ENCODE measurements around the gene SCAMP2.
"Not testable (repeated sequence)": the region's sequence is repeated elsewhere in the genome, so short reads cannot be mapped to it uniquely, and the experiment has no call there.

The SCAMP2 gene, protein sequence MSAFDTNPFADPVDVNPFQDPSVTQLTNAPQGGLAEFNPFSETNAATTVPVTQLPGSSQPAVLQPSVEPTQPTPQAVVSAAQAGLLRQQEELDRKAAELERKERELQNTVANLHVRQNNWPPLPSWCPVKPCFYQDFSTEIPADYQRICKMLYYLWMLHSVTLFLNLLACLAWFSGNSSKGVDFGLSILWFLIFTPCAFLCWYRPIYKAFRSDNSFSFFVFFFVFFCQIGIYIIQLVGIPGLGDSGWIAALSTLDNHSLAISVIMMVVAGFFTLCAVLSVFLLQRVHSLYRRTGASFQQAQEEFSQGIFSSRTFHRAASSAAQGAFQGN

DNA sequence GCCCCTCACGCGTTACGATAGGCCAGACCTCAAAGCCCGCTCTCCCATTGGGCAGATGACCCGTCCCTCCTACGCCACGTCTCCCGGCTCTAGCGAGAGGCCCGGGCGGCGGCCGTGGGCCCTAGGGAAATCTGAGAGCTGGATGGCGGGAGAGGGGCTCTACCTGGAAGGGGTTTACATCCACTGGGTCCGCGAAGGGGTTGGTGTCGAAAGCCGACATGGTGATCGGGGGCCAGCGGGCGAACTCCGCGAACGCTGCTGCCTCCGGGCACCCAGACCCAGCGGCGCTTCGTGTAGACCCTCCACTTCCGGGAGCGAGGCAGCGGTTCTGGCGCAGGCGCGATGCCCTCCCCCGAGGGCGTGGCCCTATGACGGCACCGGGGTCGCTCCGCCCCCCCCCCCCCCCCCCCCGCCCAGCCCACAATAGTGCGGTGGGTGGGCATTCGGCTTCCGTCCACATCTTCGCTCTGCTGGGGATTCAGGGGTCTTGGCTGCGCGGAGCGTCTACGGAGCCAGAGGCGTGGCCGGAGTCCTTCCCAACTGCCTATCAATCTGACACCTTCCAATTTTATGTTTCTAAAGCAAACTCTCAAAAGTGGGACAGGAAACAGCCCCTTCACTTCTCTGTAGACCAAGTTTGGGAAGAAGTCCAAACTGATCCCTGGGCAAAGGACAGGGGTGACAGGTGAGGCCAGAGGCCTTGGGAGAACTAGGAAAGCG is at the start of gene SCAMP2:
Gene SCAMP2, minus strand, starts transcription at position 330 of the 720 bp plus-strand sequence. Its CDS starts 110 bp downstream, at position 220.
- peak; percentile 95 for DNase-seq (ENCODE audit: low spot score)

DNA sequence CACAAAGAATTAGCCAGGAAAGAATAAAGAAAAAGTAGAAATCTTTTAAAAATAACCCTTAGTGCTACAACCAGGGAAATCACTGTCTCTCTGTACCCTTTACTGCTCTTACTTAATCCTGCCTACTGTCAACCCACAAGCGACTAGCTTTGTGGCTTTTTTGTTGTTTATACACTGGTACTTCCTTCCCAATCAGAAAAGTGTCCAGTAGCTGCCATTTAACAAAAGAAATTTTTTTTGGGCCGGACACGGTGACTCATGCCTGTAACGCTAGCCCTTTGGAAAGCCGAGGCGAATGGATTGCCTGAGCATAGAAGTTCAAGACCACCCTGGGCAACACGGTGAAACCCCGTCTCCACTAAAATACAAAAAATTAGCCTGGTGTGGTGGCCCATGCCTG is 47.3 kb upstream of the SCAMP2 start:
- DNase-seq (ENCODE audit: low spot score) = no peak

DNA sequence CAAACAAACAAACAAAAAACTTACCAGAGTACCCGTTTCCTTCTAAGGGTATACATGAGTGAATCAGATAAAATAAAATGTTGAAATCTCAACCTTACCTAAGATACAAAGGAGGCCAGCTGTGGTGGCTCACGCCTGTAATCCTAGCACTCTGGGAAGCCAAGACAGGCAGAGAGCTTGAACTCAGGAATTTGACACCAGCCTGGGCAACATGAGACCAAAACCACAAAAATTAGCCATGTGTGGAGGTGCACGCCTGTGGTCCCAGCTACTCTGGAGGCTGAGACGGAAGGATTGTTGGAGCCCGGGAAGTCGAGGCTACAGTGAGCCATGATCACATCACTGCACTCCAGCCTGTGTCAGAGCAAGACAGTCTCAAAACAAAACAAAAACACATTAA is 44.5 kb upstream of the SCAMP2 start:
- DNase-seq (ENCODE audit: low spot score) = no peak

DNA sequence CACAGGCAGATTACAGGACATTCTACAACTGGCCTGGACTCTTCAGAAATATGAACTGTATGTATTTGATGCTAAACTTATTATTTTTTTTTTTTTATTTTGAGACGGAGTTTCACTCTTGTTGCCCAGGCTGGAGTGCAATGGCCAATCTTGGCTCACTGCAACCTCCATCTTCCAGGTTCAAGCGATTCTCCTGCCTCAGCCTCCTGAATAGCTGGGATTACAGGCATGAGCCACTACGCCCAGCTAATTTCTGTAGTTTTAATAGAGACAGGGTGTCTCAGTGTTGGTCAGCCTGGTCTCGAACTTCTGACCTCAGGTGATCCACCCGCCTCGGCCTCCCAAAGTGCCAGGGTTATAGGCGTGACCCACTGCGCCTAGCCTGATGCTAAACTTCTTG is 40.6 kb upstream of the SCAMP2 start:
- not testable (repeated sequence) for DNase-seq (ENCODE audit: low spot score)

DNA sequence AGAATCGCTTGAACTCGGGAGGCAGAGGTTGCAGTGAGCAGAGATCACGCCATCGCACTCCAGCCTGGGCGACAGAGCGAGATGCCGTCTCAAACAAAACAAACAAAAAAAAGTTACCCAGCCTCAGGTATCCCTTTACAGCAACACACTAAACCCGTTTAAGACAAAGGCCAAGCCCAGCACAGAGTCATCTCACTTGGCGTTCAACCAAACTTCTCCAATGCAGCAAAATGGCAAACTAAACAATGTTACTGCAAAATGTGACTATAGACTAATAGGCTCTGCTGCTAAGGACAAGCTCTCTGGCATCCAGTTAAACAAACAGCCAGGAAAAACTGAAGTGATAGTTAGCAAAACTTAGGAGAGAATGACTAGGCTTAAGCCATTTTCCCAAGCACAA is 39.9 kb upstream of the SCAMP2 start:
- no peak for DNase-seq (ENCODE audit: low spot score)

DNA sequence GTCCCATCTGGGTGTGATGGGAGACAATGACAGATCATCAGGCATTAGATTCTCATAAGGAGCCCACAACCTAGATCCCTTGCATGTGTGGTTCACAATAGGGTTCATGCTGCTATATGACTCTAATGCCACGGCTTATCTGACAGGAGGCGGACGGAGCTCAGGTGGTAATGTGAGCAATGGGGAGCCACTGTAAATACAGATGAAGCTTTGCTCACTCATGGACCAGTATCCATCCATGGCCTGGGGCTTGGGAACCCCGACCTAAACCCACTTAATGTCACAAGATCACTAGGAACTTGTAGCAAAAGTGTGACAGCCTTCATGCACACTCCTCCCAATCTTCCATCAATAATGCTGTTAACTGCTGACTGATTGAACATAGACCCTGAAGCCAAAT is 35.5 kb upstream of the SCAMP2 start:
- DNase-seq (ENCODE audit: low spot score) = no peak

DNA sequence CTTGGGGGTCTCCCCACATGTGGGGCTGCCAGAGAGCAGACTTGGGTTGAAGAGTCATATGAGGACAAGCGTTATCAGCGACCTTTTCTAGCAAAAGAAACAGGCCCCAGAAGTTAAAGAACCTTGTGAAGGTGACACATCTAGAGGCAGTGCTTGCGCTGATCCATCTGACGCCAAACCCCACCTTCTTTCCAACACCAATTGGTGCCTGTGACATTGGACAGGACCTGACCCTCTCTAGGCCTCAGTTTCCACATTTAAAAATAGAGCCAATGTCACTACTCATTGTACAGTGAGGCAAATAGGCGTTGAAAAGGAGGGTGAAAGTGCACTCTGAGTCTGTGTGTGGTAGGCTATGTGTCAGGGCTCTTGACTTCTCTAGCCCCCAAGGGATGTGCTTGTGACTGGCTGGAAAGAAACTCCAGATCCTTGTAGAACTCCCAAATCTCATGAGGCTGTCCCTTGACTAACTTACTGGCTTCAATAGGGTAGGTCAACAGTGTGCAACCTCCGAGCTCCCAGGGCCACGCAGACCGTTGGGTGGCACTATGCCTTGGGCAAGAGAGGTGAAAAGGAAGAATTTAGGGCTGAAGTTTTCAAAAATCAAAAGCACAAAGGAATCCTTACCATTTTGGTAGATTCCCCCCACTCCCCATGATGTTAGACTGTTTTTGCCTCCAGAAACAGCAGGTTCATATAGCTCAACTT is 34.2 kb upstream of the SCAMP2 start:
- no peak for DNase-seq (ENCODE audit: low spot score)

DNA sequence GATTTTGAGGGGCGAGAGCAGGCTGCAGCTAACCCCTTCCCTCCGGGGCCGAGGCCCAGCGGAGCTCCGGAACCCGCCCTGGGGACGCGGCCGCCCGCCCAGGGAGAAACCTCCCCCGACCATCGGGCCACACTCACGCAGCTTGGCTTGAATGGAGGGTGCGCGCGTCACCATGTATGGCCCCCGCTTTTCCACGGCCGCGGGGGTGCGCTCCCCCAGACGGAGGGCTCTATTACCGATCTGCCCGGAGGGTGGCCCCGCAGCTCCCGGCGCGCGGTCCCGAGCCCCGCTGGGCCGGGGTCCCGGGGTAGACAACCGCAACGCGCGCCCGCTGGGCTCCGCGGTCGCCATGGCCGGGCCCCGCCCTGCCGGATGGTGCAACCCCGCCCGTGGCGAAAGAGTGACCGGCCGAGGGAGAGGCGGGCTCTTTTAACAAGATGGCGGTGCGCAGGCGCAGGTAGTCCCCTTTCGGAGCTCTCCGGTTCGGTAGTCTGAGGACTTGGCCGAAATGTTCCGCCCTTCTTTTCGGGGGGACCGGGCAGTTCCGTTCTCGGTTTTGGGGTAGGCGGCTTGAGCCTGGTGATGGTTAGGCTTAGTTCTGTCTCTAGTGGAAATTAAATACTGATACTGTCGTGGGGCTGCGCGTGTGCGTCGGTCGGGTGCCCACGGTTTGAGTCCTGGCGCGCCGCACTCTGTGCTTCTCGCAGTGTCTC is 33.4 kb upstream of the SCAMP2 start, which contains the start of gene FAM219B:
Gene FAM219B, minus strand, starts transcription at position 402 of the 713 bp plus-strand sequence. Its CDS starts 51 bp downstream, at position 351.
- peak; percentile 88 for DNase-seq (ENCODE audit: low spot score)

DNA sequence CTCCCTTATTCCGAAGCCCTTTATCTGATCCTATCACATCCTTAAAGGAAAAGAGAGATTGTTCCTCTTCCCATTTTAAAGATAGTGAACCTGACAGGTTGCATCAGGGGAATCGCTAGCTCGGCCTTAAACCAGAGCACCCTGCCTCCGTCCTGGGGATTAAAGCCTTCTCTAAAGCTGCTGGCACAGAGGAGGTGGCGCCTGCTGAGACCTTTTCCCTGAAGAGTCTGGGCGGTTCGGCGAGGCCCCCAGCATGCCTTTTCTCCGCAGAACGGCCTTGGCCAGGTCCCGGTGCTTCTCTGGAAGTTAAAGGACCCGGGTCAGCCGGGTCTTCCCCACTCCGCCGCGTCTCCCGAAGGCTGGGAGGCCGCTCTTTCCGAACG is 32.9 kb upstream of the SCAMP2 start:
- no peak for DNase-seq (ENCODE audit: low spot score)

DNA sequence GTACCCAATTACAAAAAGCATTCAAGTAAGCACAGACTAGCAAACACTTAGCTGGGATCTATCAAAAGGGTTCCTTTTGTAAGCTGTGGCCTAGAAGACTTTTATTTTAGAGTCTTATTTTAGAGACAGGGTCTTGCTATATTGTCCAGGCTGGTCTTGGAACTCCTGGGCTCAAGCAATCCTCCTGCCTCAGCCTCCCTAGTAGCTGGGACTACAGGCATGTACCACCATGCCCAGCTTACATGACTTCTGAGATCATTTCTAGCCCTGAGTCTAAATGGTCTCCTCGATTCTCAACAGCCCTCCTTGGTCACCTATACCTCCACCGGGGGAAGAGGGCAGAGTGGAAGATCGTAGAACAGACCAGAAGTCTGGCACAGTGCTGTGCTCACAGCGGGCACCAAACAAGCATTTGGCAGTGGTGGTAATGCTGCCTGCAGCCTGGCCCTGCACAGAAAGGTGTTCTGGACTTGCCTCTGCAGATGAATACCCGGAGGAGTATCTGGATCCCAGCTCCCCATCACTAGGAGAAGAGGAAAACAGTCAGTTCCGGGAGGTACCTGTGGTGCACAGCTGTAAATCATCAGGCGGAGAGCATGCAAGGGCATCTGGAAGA is 31.1 kb upstream of the SCAMP2 start:
- DNase-seq (ENCODE audit: low spot score) = no peak

DNA sequence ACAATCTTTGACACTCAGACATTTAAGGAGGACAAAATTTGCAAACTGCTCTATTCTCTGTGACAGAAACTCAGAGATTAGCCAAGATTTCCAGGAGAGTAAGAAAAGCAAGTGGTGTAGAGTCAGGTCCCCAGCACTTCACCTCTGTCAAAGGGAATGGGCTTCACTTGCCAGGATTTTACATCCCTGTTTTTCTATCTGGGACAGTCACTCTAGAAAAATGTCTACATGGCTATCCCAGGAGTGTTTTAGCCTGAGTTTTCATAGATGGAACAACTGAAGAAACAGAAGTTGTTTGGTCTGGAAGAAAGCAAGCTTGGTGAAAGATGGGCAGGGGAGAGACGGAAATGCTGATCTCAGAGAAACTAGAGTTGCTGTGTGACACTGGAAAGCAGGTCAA is 30.5 kb upstream of the SCAMP2 start:
- no peak for DNase-seq (ENCODE audit: low spot score)

DNA sequence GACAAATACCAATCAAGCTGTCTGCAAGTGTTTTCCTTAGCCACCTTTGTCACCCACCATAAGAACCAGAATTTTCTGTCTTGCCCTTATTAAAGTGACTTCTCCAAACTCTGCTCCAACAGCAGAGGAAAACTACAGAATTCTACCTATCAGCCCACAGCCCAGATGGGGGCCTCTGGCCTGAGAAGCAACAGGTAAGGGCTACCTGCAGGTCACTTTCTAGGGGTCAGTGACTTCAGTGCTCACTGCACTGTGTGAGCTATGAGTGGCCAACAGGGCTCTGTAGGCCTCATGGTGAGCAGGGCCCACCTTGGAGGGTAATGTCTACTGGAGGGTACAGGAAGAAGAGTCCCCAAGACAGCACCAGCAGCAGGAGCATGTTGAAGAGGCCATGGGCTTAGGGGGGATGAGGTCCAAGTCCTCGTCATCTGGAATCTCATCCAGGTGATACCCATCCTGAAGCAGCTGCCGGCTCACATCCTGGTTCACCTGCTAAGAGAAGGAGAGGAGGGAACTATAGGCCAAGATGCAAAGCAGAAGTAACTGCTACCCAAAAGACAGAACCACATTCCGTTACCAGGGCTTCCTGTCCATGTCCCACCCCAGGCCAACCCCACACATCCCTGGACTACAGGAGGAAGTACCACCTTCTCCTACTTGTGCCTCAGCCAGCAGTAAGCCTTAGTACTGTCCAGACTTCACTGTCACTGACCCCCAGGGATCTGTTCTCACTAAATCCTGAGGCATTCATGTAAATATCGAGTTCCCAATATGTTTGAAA is 29.3 kb upstream of the SCAMP2 start:
- DNase-seq (ENCODE audit: low spot score) = no peak

DNA sequence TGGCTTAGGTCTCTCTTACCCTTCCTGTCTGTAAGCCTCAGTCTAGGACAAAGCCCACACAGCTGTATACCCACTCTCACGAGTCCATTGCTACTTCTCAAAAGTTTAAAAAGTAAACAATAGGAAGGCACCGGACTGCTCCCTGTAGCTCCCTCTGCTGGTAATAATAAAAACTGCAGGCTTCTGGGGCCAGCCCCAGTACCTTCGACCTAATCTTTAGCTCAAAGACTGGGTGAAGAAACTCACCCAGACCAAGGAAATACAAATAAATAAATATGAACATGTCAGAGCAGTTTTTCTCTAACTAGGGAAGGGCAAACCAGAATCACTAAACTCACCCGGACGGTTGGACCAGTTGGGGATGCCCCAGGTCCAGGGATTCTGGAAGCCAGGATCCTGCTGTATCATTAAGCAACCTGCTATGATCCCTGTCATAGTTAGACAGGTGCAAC is 28.5 kb upstream of the SCAMP2 start:
- peak; percentile 73 for DNase-seq (ENCODE audit: low spot score)

DNA sequence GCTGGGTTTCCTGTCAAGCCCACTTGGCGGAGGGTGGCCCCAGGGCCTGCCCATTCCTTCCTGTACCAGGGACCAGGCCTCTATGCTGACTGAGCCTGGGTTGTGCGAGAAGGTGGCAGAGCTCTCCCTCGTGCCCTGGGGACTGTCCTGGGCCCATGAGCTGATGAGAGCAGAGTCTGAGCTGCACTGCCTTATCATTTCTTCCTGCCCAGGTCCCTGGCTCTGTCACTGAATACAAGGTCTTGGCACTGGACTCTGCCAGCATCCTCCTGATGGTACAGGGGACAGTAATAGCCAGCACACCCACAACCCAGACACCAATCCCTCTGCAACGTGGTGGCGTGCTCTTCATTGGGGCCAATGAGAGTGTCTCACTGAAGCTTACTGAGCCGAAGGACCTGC is 24.1 kb upstream of the SCAMP2 start:
- DNase-seq (ENCODE audit: low spot score) = no peak

DNA sequence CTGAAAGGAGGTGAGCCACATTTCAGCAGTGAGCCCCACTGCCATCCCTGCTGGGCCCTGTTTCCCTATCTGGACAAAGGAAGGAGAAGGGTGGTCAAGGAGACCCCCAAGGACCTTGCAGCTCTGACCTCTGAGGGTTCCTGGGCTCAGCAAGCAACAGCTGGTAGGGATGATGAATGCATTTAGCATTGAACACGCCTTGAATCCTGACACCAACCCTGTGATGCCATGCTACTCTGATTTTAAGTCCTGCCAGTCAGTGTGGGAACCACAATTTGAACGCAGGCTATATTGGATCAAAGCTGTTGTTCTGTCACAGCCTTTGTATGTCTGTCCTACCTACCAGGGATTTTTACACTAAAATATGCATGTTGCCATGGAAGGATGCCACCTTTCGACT is 23.2 kb upstream of the SCAMP2 start:
- DNase-seq (ENCODE audit: low spot score) = no peak

DNA sequence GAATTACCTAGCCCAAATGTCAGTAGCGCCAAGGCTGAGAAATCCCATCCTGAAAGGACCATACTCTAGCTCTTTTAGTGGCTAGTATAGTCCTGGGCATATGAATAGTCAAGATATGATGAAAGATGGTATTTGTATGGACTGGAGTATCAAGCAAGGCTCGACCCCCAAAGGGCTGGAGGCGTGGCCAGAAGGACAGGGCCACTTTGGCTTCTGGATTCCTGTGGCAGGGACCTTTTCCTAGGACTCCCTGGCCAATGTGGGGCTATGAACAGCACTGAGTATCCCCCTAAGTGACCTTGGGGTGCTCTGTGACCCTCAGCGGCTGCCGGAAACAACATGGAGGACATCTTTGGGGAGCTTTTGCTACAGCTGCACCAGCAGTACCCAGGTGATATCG is 22.7 kb upstream of the SCAMP2 start:
- DNase-seq (ENCODE audit: low spot score) = no peak

DNA sequence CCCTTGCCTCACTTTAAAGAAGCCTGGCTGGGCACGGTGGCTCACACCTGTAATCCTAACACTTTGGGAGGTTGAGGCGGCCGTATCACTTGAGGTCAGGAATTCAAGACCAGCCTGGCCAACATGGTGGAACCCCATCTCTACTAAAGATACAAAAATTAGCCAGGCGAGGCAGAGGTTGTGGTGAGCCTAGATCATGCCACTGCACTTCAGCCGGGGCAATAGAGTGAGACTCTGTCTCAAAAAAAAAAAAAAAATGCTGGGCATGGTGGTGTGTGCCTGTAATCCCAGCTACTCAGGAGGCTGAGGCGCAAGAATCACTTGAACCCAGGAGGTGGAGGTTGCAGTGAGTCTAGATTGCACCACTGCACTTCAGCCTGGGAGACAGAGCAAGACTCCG is 21.2 kb upstream of the SCAMP2 start:
- DNase-seq (ENCODE audit: low spot score) = not testable (repeated sequence)

DNA sequence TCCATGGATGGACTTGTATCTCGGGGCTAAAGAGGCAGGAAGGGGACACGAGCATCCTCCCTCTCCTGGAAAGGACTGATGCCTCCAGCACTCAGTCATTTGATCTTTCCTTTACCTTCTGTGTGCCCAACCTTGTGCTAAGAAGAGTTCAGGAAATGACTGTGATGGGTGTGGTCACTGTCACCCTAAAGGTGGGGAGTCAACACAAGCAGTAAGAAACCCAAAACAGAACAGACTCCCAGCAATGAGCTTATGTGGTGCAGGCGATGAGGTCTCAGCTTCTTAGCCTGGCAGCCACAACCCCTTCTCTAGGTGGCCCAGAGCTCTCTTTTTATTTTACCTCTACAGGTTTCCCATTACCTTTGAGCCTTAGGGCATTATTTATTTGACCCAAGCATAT is 20.5 kb upstream of the SCAMP2 start:
- peak; percentile 59 for DNase-seq (ENCODE audit: low spot score)

DNA sequence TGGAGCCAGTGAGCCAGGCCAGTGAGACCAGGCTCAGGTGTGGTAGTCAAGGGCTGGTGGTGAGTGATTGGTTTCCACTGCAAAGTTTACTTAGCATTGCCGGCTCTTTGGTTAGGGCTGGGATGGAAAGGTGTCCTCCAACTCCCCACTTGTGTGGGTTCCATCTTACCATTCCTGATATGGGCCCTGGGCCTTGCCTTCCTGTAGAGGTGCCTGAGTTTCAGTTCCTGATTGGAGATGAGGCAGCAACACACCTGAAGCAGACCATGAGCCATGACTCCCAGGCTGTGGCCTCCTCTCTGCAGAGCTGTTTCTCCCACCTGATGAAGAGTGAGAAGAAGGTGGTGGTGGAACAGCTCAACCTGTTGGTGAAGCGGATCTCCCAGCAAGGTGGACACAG is 19.8 kb upstream of the SCAMP2 start:
- DNase-seq (ENCODE audit: low spot score) = no peak

DNA sequence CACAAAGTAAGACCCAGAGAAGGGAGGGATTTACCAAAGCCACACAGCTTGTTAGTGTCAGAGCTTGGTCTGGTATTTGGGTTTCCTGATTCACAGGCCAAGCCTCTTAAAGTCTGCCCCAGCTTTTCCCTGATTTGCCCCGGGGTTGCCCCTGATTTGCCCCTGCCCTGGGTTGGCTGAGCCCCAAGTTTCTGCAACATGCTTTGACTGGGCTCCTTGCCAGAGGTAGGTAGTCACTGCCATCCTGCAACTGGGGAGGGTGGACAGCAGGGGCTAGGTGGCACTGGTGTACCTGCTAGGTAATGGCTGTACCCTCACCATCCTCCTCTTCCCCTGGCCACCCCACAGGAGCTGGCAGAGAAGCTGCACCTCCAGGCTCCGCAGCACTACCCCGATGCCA is 19.1 kb upstream of the SCAMP2 start:
- DNase-seq (ENCODE audit: low spot score) = no peak

DNA sequence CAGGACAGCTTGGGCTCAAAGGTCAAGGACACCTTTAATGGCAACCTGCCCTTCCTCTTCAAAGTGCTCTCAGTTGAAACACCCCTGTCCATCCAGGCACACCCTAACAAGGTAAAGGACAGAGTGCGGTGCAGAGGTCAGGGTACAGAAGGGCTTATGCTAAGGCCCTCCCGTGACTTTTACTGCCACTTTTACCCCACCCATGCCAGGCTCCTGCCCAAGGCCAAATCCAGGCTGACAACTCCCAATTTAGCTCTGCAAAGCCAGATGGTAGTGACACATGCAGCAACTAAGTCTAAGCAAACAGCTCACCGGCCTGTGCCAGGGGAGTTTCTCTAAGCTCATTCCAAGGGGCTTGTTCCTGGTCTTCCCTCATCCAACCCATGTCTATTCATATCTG is 18.3 kb upstream of the SCAMP2 start:
- no peak for DNase-seq (ENCODE audit: low spot score)
